NCI-H82 treated with DMSO at 0.1 percent for 48 hours (cell line): ENCODE data around the gene NCOA3.

Source experiments
- DNase-seq: peaks from one replicate; lab custom pipeline; 2025; ENCODE audit not compliant: unreplicated experiment; lab: John Stamatoyannopoulos, UW

The NCOA3 gene

GRCh38 chr20:47699818-47700217 is 198.1 kb downstream of the NCOA3 start:
- DNase-seq = no peak

GRCh38 chr20:47700327-47700726 is 198.6 kb downstream of the NCOA3 start:
- DNase-seq = no peak

DNA sequence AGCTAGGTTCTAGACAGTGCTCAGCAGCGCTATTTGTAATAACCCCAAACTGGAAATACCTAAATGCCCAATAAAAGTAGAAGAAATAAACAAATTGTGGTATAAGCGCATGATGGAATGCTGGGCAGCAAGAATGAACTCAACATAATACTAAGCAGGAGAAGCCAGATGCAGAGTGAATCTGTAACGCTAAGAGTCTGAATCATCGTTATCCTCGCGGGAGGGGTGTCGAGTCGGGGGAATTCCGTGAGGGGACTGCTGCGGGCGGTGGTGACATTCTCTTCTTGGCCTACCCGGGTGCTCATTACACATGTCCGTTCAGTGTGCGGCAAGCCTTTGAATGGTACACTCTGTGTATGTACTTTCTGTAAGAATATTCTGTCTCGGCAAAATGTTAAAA is 199.9 kb downstream of the NCOA3 start:
- DNase-seq = no peak

- DNase-seq = no peak
Measured at GRCh38 chr20:47703748-47704147, 202.1 kb downstream of the NCOA3 start.

DNA sequence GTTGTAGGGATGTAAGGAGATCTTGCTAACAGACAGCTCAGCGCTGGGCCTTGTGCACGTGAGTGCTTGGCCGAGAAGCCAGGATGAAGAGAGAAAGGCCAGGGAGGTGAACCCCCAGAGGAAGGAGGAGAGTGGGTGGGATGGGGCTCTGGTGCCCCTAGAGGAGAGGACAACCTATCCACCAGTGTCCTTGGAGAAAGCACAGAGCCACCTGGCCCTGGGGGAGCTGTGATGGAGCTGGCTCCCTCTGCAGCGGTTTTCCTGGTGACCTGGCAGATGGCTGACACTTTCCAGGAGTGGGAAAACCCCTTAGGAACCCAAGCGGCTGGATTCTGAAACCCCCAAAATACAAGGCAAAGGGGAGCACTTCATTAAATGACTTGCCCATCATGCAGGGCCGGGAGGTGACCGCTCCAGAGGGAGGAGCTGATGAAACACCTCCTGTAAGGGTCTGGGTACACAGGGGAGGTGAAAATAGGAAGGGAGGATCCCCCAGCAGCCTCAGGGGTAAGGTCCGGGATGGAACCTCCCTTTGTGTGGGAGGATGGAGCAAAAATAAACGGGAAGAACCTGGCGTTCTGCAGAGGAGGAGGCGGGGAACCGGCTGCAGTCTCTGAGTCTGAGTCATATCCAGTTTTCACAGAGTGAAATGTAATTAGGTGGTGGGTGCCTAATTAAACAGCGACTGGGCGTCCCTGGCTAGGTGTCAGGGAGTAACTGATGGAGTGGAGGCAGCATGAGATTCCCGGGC is 203.2 kb downstream of the NCOA3 start:
- no peak for DNase-seq

GRCh38 chr20:47705497-47705856 is 203.8 kb downstream of the NCOA3 start:
- no peak for DNase-seq

- DNase-seq = no peak
Measured at GRCh38 chr20:47706345-47706744, 204.7 kb downstream of the NCOA3 start.
